KG1 (cell line): ENCODE results near the gene STK4.

Experiments used
- DNase-seq: peaks from one replicate; lab custom pipeline; 2025; lab: John Stamatoyannopoulos, UW

The STK4 gene

DNA sequence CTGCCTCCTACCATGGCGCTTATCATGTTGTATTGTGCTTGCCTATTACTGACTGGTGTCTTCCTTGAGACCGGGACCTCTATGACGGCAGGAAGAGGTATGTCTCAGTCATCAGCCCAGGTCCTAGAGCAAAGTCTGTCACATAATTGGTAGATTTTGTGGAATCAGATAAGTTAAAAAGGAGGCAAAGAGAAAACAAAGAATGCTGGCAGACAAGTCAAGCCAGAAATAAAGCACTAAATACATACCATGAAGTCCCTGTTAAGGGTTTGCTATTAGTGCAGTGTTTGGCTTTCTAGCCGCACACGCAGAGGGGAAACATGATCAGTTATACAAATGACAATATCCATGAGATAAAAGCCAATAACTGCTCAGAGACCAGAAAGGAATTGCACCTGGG lies 12.1 kb upstream of the STK4 start:
- DNase-seq: no peak

DNA sequence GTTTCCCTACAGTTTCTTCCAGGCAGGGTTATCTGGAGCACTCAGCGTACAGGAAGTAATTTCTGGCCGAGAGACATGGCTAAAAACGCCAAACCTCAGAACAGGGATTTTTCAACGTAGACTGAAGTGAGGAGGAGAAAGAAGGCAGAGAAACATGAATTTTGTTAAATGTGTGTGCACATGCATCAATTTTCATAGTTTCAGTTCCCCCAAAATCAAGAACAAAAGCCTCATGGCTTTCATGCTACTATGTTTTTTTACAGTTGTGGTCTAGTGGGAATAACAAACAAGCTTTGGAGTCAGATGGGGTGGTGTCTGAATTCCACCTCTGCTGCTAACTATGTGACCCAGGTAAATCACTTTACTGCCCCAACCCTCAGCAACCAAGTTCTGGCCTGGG lies 11.0 kb upstream of the STK4 start:
- DNase-seq: no peak

DNA sequence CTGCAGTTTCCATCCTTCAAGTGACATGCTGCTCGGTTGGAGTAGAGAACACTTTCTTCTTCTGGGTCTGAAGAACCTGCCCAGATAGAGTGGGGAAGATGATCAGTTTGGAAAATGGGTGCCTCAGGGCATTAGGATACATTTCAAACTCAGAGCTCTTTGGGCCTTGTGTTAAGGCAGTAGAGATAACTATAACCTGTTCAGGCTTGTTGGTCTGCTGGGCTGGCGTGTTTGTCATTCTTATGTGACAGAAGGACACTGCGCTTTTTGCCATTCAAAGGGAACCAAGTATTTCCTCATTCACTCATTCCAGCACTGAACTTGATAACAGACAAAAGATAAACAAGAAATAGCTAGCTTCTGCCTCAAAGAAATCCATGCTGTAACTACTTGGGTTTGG lies 9.9 kb upstream of the STK4 start:
- DNase-seq: no peak

DNA sequence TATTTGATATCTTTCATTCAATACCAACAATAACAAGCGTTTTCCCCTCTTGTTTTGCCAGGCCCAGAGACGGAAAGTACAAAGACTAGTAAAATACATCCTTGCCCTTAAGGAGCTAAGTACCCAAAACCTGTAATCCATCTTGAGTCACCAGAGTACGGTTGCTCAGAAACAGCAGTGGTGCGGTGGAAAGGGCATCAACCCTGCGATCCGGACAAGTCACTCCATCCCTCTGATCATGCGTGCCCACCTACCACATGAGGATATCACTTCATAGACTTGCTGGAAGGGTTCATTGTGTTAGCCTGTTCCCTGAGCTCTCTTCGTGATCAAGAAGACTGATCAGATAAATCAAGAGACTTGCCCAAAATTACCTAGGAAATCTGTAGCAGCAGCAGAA lies 8.0 kb upstream of the STK4 start:
- DNase-seq: no peak

DNA sequence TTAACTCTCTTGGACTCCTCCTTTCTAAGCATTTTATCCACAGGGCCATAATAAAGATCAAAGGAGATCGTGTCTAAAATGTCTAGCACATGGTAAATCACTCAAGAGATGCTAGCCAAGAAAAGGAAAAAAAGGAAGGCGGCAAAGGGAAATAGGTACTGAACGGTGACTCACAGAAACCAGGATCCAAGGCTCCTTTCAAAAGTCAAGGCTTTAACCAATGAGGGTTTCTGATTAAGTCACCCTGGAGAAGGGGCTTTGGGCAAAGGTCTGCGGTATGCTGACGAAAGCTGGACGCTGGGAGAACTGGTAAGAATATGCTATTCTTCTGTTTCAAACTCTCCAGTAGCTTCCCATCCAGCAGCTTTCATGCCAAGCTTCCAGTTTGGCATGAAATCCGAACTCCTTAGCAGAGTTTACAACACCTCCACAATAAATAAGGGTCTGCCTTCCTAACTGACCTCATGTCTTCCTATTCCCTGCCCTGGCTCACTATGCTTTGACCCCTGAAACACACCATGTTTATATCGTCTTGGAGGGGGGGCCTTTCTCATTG lies 7.2 kb upstream of the STK4 start:
- DNase-seq: no peak

DNA sequence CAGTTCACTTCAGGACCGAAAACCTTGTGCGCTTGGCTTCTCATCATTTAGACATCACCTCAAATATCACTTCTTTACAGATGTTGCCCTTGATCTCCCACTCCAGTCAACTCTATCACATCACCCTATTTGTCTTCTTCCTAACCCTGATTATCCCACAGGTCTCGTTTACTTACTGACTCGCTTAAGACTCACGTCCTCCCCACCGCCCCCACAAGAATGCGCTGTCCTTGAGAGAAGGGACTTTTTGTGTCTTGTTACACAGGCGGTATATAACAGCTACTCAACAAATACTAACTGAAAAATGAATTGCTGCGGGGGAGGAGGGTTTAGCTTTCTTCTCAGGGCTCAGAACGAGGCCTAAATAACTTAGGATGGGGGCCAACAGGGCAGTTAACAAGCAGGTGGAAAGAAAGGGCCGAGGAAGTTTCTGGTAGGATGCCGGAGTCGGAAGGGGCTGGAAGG lies 6.6 kb upstream of the STK4 start:
- no peak for DNase-seq

DNA sequence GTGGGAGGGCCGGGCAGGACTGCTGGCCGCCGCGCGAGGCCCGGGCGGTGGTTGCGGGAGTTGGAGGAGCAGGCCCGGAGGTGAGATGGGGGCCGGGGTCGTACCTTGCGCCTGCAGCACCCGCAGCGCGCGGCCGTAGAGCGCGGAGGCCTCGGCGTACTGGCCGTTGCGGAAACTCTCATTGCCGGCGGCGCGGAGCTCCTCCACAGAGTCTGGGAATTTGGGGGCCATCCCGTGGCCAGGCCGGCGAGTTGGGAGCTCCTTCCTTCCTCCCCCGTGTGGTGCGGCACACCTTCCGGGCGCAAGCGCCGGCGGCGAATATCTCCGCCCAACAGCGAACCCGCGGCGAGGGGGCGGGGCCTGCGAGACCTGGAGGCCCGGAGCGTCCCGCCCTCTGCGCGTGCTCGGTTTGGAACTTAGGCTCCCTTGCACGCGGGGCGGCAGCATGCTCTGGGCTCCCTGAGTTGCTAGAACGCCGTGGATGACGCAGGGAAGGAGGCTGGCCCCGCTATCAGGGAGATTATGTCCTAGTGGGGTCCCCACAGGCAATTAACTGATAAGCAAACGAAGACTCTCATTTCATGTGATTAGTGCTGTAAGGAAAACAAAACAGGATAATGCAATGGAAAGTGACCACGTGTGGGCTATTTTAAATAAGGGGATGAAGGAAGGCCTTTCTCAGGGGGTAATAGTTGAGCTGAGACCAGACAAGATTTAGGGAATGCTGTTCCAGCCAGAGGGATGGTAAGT lies 6.0 kb upstream of the STK4 start, which contains the start of gene TOMM34:
TSS of gene TOMM34 (minus strand) at position 295 of the 750 bp plus-strand sequence. CDS start at position 231, 64 bp downstream.
- peak; percentile 90 for DNase-seq

DNA sequence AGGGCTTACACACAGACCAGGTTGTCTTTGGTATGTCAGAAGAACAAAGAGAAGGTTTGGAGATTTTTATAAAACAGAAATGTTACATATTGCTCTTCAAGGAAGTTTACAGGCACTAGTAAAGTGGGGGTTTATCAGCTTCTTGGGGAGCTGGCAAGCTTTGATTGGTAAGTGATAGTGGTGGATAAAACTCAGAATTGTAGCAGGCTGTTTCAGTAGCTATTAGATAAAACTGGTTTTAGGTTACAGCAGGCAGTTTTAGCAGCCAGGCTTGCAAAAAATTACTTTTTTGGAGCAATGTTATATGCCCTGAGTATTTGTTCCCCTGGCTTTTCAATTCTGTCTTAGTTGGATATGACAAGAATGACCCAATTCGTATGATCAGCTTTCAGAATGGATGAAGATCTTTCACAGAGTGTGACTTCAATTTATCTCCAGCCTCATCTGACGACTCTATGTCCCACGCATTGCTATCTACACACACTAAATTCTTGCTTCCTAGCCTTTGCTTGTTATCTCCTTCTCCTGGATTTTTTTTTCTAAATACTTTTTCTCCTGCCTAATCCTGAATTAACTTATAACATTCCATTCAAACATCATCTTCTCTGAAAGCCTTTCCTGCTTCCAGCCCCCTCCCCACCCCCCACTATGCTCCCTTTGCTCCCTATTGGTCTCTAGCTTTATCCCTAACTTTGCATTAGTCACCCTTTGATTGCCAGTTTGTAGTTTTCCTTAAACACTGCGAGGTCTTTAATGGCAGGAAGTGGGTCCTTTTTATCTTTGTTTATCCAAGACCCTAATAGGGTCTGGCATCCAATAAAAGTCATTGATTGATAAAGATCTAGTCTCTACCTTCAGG lies 5.1 kb upstream of the STK4 start:
- DNase-seq: no peak

DNA sequence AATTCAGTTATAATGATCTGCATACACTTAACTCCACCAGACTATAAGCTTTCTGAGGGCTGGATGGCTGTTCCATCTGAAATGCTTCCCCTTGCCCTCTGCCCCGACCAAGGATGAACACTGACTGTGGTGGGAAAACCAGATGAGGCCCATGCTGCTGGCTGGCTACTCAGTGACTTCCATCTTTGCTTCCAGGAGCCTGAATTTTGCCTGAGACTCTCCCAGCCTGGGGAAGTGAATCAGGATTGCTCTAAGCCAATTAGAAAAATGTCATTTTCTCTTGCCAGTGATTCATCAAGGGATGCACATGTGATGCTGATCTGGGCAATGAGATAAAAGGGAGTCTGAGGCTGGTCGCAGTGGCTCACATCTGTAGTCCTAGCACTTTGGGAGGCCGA lies 4.4 kb upstream of the STK4 start:
- DNase-seq: no peak

DNA sequence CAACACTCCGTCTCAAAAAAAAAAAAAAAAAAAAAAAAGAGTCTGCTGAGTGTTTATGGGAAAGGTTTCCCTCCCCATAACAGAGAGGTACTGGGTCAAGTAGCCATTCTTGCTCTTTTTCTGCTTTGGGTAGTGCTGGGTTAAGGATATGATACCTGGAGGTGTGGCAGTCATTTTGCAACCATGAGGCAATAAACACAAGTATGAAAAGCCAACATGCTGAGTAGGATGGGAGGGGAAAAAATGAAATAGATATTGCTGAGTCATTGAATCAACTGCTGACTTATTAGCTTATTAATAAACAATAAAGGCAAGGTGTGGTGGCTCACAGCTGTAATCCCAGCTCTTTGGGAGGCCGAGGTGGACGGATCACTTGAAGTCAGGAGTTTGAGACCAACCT lies 3.8 kb upstream of the STK4 start:
- DNase-seq: no peak

DNA sequence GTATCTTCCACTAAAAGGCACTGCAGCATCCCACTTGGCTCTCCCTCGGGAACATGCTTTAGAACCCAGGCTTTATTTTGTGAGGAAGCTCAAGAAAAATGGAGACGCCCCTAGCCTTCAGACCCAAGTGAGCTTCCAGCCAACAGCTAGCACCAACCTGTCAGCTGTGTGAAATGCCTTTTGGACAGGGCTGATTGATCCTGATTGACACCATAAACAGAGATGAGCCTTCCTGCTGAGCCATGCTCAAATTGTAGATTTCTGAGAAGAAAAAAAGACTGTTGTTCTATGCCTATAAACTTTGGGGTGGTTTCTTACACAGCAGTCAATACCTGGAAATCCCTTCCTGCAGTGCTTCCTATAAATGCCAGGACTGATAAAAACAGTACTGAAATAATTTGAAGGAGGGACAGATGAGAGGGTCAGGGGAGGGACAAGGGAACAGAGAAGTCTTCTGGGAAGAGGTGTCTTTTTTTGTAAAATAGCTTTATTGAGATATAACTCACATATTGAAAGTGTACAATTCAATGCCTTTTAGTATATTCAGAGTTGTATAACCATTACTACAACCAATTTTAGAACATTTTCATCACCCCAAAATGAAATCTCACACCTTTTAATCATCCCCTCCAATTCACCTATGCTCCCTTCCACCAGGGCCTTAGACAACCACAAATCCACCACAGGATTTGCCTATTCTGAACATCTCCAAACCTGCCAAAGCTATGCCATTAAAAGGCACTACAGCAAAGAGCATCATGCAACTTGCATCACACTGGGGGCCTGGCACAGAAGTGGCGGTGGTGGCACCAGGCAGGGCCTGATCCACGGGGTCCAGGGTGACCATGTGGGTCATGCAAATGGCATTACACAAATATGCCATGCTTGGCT lies 2.7 kb upstream of the STK4 start:
- DNase-seq: no peak

DNA sequence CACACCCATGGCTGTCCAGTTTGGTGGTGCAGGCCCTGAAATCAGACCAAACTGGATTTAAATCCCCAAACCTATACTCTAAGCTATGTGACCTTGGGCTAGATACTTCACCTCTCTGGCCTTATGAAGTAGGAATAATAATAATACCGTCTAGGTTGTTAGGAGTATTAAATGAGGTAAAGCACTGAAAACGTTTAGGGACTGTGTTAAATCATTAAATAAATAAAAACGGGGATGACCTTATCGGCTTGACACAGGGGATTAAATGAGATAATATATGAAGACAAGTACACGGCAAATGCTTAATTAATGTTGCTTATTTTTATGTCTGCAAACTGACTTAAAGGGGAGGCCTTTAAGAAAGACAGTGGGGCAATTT lies 672 bp upstream of the STK4 start:
- DNase-seq: no peak

DNA sequence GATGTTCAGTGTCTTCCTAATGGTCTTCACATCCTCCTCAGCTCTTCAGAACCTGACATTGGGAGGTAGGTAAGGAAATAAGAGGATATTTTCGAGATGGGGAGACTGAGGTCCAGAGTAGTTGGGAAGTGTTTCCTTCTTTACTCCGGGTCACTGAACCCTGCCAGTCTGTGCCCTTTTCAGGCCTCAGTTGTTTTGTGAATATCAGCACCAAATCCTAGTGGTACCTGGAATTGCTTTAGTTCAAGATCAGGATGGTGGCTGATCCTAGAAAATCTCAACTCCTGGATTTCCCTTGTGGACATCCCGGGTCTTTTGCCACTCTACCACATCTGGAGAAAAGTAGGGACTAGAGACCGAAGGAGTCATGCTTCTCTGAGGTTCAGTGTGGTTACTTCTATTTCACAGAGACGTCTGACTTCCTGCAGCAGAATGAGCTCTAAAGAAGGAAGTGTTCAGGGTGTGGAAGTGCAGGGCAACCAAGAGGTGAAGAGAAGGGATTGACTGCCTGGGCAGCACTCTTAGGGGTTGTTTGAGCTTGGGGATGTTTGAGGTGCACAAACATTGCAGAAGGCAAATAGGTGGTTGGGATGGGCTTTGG lies 995 bp downstream of the STK4 start:
- no peak for DNase-seq

DNA sequence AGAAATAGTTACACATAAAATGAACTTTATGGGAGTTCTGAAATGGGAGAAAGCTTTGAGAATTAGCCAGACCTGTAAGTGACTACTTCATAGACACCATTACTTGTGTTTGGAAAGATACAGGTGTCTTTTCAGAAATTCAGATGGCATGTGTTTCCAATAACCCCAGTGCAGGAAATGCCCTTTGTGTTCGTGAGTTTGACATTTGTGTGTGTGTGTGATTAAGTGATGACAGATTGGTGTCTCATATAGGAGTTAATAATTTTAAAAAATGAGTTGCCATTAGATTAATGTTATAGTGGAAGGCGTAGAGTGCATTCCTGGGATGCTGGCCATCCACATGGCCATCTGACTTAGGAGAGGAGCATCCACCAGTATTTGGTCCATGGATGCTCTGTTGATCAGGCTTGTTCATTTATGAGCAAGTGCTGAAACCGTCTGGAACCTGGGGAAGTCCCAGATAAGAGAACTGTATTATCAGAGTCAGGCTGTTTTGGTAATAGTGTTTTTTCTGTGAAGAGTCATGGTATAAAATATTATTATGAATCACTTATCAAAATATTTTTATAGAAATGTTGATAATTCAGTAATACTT lies 3.1 kb downstream of the STK4 start:
- DNase-seq: no peak

DNA sequence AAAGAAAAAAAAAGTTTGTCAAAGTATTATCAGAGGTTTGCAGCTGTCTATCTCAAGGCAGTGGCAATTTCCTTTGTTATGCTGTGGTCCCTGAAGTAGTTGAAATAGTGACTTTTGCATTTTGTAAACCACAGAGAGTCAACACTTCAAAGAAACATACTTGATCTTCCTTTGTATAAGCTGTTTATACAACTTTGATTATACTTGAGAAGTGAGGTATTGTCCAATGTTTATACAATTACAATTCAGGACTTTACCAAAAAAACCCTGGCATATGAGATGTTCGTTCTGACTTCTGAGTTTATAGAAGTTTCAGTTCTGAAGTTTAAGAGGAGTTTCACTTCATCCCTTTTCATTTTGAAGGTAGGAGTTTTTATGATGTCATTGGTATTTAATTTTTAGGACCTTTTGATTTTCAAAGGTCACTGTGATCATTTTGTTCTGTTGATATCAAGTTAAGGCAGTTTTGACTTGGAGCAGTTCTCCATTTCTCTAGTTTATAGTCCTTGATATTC lies 4.0 kb downstream of the STK4 start:
- peak; percentile 42 for DNase-seq

DNA sequence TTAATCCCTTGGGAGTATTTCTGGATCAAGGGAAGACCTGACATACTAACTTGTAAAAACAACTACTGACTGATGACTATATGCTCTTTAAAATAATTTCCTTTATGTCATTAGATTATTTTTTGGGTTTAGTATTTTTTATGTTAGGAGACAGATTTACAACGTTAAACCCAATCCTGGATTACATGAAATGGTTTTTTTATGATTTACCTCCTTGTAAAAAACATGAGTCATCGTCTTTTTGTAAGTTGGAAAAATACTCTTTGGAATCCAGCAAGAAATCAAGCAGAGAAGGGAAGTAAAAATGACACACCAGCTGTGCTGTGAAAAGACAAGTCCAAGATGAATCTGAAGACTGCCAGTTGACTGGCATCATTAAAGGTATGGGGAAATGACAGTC lies 6.7 kb downstream of the STK4 start:
- DNase-seq: no peak

DNA sequence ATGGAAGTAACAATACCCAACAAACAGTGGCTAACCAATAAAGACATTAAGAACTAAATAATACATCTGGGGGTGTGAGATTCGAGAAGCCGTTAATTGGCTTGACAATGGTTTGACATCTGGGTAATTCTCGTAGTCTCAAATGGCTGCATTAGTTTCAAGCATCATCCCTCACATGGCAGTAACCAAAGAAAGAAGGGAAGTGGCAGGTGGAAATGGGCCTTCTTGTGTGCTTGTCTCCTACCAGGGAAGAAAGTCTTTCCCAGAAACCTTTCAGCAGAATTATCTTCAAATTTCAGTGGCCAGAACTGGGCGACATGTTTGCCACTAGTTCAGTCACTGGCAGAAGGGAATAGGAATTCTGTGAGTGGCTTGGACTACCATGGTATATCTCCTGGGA lies 10.4 kb downstream of the STK4 start:
- DNase-seq: no peak

DNA sequence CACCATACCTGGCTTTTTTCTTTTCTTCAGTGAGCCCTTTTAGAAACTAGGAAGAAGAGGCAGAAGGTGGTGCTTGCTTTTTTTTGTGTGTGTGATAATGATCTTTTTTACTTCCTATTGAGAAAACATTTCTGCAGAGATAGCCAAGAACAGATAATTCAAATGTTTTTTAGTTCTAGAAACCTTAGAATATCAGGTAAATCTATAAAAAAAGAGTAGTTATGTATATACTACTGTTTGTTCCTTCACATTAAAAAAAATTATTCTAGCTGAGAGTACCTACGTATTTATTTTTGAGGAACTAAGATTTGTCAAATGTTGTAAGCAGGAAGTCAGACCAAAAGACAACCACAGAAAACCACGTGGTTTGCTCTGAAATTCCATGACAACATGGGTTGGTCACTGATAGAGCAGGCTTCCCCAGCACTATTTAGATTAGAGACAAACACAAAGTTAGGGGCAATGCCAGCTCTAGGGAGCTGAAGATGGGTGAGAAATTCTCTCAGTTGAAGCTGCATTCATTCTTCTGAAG lies 12.8 kb downstream of the STK4 start:
- DNase-seq: peak; percentile 59

DNA sequence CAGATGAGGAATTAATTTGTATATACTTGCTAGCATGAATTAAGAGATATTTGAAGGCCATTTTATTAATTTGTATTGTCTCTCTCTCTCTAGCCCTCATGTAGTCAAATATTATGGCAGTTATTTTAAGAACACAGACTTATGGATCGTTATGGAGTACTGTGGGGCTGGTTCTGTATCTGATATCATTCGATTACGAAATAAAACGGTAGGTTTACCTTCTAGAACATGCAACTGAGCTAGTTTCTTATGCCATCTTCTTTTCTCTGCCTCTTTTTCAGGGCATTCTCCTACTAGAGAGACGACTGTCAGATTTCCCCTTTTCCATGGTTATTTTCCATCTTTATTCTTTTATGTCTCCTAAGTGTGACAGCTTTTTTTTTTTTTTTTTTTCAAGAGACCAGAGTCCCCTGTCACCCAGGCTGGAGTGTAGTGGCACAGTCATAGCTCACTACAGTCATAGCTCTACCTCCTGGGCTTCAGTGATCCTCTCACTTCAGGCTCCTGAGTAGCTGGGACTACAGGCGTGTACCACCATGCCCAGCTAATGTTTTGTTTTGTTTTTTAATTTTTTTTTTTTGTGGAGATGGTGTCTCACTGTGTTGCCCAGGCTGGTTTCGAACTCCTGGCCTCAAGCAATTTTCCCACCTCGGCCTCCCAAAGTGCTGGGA lies 15.6 kb downstream of the STK4 start:
- no peak for DNase-seq

DNA sequence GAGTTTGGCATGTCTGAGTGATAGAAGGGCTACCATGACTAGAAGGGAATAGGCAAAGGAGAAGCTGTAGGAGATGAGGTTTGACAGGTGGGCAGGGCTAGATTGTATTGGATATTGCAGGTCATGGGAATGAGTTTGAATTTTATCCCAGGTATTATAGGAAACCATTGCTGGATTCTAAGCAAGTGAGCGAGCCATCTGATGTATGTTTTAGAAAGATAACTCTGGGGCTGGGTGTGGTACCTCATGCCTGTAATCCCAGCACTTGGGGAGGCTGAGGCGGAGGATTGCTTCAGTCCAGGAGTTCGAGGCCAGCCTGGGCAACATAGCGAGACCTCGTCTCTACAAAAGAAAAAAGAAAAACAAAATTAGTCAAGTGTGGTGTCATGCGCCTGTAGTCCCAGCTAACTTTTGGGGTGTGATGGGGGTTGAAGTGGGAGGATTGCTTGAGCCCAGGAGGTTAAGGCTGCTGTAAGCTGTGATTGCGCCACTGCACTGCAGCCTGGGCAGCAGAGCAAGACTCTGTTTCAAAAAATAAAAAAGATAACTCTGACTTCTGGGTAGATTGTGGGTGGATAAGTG lies 16.9 kb downstream of the STK4 start:
- no peak for DNase-seq
